HG03066 (cell line): Measurements from ENCODE around the gene ALDH1A2.
"Not testable (repeated sequence)": the region's sequence is repeated elsewhere in the genome, so short reads cannot be mapped to it uniquely, and the experiment has no call there.

Experiments used
- ATAC-seq: cut with Tn5 transposase; IDR thresholded peaks from one replicate; pipeline ENCODE4 v1.9.1; 2021; ENCODE audit warnings: low read depth; ENCODE audit not compliant: unreplicated experiment

Gene ALDH1A2

DNA sequence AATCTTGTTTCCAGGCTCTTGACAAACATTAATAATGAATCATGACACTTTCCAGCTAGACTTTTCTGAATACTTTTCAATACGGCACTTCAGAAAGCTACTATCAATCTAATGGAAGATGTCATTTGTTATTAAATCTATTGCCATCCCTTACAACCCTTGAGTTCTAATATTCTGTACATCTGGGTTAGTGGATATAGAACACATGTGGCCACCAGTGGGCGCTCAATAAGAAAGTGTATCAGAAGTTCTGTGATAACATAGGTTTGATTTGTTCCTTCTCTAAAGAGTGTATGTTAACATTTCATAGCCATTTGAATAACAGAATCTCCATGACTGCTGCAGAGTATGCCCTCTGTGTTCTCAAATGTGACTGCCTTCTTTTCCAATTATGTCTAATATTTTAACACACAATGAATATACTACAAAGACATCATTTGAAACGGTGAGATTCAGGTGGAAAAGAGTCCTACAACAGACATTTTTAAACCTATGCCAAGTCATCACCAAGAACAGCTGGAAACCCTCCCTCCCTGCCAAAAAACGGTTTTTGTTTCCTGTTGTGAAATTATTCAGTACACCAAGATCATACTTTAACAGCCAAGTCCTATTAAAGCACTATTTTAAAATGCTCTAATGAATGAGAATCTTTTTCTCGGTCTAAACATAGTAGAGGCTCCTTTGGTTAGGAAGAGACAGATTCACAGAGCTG is 22.2 kb downstream of the ALDH1A2 start:
- no peak for ATAC-seq

- ATAC-seq, result no peak
Observed at GRCh38 chr15:58042006-58042405, 23.5 kb downstream of the ALDH1A2 start.

DNA sequence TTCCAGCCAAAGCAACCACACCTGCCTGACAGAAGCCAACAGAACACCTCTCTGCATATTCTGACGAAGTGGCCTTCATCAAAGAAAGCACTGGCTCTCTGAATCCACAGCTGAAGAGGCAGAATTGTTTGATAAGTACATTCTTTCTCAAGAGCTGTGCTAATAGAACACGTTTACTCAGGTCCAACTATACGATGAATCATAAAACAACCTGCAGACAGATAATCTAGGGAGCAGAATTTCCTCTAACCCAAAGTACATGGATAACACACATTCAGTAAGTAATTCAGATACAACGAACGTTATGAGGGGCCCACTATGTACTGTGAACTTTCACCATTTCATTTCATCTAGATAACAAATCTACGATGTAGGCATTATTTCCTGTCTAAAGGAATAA is 25.4 kb downstream of the ALDH1A2 start:
- ATAC-seq, result no peak

DNA sequence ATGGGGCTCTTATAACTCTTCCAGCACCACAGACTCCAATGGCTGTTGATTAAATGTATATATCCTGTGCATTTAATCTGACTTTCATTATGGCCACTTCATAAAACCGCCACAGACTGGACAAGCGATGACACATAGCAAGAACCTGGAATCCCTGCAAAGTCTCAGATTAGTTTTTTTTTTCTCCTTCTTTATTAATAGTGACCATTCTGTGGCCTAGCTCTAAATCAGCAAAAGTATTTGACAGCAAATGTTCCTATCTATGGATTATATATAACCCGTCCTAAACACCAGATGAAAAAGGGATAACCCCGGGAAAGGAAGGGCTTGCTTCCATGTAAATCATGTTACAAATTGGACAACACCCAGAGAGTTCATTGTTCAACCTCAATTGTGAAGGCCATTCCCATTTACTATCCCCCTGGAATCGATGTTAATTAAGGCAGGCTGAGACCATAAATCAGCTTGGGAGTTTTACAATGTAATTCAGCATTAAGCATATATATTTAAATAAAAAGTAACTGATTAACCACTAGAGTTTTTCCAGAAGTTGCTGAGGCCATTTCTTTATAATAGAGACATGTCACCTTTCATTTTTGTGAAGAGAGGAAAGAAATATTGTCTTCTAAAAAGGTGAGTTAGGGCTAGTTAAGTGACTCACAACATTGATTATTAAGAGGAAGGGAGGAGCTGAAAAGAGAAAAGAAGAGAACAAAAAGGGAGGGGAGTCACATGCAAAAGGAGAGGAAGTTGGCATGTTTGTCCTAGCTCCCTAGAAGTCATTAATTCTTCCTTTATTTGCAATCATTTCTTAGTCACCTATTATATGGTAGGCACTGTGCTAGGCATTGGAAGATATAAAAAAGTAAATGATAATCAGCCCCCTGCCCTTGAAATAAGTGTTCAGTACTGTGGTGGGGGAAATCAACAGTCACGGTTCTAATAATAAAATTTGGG is 26.2 kb downstream of the ALDH1A2 start:
- no peak for ATAC-seq

- ATAC-seq, result no peak
Observed at GRCh38 chr15:58038426-58039078, 27.0 kb downstream of the ALDH1A2 start.

DNA sequence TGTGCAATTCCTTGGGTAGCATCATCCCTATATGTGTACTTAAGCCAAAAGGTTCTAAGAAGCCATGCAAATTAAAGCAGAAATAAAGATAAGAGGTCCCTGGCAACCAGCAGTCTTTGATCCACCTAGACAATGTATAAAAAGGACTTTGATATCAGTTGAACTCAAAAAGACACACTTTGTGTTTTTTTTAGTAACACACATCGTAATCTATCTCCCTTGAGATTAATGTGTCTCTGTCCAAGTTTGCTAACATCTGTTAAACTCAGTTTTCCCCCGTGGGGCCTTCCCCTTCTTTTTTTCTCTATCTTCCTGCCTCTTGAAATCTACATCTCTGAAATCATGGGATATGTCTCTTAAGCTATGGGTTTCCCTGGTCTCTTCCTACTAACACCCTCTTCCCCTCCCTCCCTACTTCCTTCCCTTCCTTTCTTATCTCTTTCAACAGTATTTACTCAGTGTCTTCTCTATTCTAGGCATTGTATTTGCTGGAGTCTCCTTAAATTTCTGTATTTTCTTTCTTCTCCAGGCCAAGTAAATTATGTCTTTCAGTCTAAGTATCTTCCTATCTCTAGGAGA is 27.7 kb downstream of the ALDH1A2 start:
- no peak for ATAC-seq

GRCh38 chr15:58036579-58036978 is 28.9 kb downstream of the ALDH1A2 start:
- ATAC-seq, result no peak

DNA sequence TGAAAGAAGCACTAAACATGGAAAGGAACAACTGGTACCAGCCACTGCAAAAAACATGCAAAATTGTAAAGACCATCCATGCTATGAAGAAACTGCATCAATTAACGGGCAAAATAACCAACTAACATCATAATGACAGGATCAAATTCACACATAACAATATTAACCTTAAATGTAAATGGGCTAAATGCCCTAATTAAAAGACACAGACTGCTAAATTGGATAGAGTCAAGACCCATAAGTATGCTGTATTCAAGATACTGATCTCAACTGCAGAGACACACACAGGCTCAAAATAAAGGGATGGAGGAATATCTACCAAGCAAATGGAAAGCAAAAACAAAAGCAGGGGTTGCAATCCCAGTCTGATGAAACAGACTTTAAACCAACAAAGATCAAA is 37.1 kb downstream of the ALDH1A2 start:
- ATAC-seq, result not testable (repeated sequence)

DNA sequence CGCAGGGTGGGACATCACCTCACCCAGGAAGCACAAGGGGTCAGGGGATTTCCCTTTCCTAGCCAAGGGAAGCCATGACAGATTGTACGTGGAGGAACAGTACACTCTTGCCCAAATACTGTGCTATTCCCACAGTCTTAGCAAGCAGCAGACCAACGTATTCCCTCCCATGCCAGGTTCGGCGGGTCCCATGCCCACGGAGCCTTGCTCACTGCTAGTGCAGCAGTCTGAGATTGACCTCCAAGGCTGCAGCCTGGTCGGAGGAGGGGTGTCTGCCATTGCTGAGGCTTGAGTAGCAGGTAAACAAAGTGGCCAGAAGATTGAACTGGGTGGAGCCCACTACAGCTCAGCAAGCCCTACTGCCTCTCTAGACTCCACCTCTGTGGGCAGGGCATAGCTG is 39.0 kb downstream of the ALDH1A2 start:
- ATAC-seq, result no peak

DNA sequence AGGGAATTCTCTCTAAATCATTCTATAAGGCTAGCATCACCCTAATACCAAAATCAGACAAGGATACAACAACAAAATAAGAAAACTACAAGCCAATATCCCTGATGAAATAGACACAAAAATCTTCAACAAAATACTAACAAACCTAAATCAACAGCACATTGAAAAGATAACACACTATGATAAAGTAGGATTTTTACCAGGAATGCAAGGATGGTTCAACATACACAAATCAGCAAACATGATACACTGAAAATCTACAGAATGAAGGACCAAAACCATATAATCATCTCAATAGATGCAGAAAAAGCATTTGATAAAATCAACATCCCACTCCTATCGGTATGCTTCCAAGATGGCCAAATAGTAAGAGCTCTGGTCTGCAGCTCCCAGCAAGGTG is 39.5 kb downstream of the ALDH1A2 start:
- no peak for ATAC-seq

GRCh38 chr15:58021332-58022230 is 43.9 kb downstream of the ALDH1A2 start:
- no peak for ATAC-seq

DNA sequence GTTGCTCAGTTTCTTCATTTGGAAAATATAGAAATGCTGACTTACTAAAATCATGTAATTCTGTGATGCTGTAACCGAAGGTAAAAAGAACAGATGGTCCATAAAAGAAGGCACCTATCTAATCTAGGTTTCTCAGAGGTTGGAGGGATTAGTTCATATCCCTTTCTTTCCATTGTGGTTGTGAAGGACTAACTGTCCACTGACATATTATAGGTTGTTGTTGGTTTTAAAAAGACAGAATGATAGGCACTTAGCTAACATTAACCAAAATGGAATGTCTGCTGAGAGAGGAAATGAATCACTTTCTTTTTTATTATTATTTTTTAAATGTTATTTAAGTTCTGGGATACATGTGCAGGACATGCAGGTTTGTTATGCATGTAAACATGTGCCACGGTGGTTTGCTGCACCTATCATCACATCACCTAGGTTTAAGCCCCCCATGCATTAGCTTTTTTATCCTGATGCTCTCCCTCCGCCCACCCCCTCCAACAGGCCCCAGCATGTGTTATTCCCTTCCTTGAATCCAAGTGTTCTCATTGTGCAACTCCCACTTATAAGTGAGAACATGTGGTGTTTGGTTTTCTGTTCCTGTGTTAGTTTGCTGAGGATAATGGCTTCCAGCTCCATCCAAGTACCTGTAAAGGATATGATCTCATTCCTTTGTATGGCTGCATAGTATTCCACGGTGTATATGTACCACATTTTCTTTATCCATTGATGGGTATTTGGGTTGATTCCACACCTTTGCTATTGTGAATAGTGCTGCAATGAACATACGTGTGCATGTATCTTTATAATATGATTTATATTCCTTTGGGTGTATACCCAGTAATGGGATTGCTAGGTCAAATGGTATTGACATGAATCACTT is 45.8 kb downstream of the ALDH1A2 start:
- ATAC-seq, result no peak

DNA sequence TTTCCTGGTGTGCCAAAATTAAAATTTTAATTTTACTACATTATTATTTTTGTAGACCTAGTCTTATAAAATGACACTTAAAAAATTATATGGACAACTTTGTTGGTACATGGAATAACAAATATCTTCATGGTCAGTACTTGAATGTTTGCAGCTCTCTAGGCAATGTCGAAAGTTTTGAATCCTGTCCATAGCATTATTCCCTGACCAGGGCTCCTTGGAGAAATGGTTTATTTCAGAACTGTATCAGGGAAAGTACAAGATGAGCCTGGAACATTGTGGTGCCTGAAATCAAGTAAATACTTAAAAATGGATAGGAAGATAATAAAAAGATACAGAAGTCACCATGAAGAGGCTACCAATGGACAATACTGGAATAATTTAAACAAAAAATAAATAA is 47.6 kb downstream of the ALDH1A2 start:
- no peak for ATAC-seq

DNA sequence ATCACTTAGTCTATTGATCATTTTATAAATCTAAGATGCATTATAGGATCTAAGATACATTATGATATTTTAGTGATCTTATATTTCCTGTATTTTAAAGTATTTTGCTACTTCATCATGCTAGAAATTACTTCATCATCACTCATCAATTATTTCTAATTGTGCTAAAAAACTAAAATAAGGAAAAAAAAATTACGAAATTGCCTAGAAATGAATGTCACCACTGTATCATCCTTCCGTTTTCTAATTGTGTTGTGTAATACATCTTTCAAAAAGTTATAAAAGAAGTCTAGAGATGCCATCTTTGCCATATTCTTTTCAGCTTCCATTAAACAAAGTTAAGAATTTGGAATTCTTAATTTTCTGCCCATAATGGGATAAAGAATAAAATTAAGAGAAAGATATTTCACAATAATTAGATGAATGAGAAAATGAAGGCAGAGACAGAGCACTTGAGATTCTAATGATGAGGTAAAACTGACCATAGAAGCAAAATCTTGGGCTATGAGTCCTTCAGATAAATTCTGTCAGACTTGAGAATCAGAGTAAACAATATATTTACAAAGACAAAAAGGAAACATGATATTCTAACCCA is 48.8 kb downstream of the ALDH1A2 start:
- ATAC-seq, result no peak

DNA sequence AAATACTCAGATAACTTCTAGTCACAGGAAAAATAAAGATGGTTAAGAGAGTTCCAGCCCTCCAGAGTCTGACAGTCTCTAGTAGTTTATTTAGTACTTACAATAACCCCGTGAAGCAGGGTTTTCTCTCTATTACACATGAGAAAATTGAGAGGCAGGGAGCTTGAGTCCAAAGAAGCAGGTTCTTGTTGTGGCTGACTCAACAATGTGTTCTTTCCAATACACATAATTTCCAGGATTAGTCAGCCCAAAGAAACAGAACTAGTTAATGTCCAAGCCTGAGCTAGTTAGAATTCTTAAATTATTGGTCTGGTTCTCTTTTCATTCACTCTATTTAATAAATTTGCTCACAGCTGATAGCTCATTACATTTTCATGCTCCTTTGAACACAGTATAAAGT is 49.9 kb downstream of the ALDH1A2 start:
- no peak for ATAC-seq

DNA sequence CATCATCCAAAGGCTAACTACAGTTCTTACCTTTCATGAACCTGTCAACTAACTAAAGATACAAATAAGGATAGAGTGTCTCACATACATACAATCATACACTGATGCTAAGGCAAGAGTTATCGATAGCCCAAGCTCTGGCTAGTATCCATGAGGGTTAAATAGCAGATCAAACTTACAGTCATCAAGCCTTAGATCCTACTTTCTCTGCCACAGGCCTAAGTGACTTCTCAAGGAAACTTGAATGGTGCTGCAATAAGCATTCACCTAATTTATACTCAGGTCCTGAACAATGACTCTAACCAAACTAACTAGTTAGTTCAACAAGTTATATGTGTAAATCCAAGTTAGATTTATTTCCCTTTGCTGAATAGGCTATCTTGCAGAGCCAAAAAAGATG is 51.0 kb downstream of the ALDH1A2 start:
- ATAC-seq, result no peak

- no peak for ATAC-seq
Observed at GRCh38 chr15:58014040-58014439, 51.5 kb downstream of the ALDH1A2 start.

GRCh38 chr15:58010983-58011382 is 54.5 kb downstream of the ALDH1A2 start:
- no peak for ATAC-seq

DNA sequence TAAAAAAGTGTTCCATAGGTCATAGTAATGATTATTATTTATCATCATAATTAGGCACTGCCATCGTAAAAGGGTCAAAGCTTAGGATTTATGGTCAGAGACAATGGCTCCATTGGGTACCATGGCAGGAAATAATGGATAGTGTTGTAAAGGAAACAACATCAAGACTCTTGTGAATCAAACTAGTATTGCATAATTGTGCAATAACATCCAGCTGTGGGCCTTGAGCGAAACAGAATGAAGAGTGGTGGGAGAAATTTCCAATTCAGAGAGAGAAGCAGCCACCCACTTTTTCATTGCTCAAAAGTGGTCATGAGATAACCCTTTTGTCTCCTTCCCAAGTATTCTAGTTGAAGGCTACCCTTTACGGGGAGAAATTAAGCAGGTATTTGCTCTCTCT is 61.7 kb downstream of the ALDH1A2 start:
- no peak for ATAC-seq
